ENCODE results near the gene BAIAP2L2. TPM values are rescaled to one million over a fixed set of nuclear protein-coding genes. Genes with fewer than 3 reads are reported as not detected.

The BAIAP2L2 gene
- total RNA-seq, 1 donor from 2014 or later, result 0.86 TPM

DNA sequence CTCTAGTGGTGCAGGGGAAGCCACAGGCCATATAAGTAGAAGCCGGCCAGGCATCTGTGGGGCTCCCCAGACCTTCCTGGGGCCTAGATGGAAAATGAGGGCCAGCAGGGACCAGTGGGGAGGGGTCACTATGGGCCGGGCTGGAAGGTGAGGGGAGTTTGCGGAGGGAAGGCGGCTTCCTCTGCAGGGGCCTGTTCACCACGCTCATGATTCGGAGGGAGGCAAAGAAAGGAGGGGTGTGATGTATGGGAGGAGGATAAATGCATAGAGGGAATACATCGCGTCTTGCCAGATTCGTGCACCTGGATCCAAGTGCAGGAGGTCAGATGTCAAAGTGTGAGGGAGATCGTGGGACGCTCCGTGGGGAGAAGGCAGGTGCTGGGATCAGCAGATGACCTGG is 33.4 kb downstream of the BAIAP2L2 start:
- no peak for DNase-seq (ENCODE audit: low spot score)
- no peak overlapping the region for H3K9ac ChIP-seq
- H3K27me3 ChIP-seq, result peaks cover 21% of the 10 kb centered on the region
- H3K4me1 ChIP-seq, result peaks cover 10% of the 10 kb centered on the region
- no peaks in the 10 kb centered on the region for H3K9me3 ChIP-seq (ENCODE audit: low read depth)
- no peak overlapping the region for H3K4me3 ChIP-seq
- H3F3A ChIP-seq (ENCODE audit: low read depth), result peaks cover 18% of the 10 kb centered on the region
- Mint-ChIP-seq H3K36me3 (no peaks in the 10 kb centered on the region), H3K4me3 (no peak overlapping the region), H3K27me3 (ENCODE audit: insufficient read depth, low read depth) (peaks cover 12% of the 10 kb centered on the region), H3K4me1 (peaks cover 17% of the 10 kb centered on the region), H3K27ac (peak overlapping the region; percentile 77), H3K9me3 (no peaks in the 10 kb centered on the region)
- no peak overlapping the region for H3K4me2 ChIP-seq
- no peaks in the 10 kb centered on the region for H4K20me1 ChIP-seq (ENCODE audit: low read depth)
- no peaks in the 10 kb centered on the region for H3K36me3 ChIP-seq
- no peak overlapping the region for H2AFZ ChIP-seq (replicated peaks)
- H3K27ac ChIP-seq, result no peak overlapping the region
- H3K79me2 ChIP-seq (ENCODE audit: low read depth), result no peaks in the 10 kb centered on the region
- TF ChIP-seq, protein P1, sequence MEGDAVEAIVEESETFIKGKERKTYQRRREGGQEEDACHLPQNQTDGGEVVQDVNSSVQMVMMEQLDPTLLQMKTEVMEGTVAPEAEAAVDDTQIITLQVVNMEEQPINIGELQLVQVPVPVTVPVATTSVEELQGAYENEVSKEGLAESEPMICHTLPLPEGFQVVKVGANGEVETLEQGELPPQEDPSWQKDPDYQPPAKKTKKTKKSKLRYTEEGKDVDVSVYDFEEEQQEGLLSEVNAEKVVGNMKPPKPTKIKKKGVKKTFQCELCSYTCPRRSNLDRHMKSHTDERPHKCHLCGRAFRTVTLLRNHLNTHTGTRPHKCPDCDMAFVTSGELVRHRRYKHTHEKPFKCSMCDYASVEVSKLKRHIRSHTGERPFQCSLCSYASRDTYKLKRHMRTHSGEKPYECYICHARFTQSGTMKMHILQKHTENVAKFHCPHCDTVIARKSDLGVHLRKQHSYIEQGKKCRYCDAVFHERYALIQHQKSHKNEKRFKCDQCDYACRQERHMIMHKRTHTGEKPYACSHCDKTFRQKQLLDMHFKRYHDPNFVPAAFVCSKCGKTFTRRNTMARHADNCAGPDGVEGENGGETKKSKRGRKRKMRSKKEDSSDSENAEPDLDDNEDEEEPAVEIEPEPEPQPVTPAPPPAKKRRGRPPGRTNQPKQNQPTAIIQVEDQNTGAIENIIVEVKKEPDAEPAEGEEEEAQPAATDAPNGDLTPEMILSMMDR (IDR thresholded peaks at IDR 0.05), result no peak
- TF ChIP-seq EZH2phosphoT487 (IDR thresholded peaks at IDR 0.05), result no peak
- no peak for TF ChIP-seq EZH2 (IDR thresholded peaks at IDR 0.05)

DNA sequence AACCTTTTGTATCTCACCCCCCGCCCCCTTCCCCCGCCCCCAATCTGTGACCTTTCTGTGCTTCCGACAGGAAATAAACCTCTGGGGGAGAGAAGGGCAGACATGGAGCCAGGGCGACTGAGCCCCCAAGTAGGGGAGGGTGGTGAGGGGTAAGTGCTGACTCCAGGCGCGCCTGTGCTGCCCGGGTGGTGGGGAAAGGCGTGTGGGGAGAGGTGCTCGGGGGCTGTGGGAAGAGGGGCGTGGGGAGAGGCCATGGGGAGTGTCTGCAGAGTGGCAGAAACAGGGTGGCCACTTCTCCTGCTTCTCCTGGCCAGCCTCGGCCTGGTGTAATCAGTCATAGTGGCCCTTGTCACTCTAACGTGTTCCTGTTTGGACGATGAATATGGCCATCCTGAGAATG is 34.5 kb downstream of the BAIAP2L2 start:
- Mint-ChIP-seq H3K9me3 (no peaks in the 10 kb centered on the region), H3K27ac (no peak overlapping the region), H3K36me3 (no peaks in the 10 kb centered on the region), H3K4me1 (peaks cover 19% of the 10 kb centered on the region), H3K27me3 (ENCODE audit: insufficient read depth, low read depth) (peaks cover 12% of the 10 kb centered on the region), H3K4me3 (no peak overlapping the region)
- H3K4me2 ChIP-seq, result no peak overlapping the region
- DNase-seq (ENCODE audit: low spot score), result no peak
- no peak overlapping the region for H2AFZ ChIP-seq (replicated peaks)
- no peak overlapping the region for H3K9ac ChIP-seq
- no peak overlapping the region for H3K27ac ChIP-seq
- no peaks in the 10 kb centered on the region for H3K36me3 ChIP-seq
- no peaks in the 10 kb centered on the region for H3K79me2 ChIP-seq (ENCODE audit: low read depth)
- H3K4me1 ChIP-seq, result peaks cover 4% of the 10 kb centered on the region
- TF ChIP-seq, protein P1 (IDR thresholded peaks at IDR 0.05), result no peak
- H3K27me3 ChIP-seq, result peaks cover 10% of the 10 kb centered on the region
- H3K9me3 ChIP-seq (ENCODE audit: low read depth), result no peaks in the 10 kb centered on the region
- peaks cover 12% of the 10 kb centered on the region for H3F3A ChIP-seq (ENCODE audit: low read depth)
- H3K4me3 ChIP-seq, result no peak overlapping the region
- no peaks in the 10 kb centered on the region for H4K20me1 ChIP-seq (ENCODE audit: low read depth)

DNA sequence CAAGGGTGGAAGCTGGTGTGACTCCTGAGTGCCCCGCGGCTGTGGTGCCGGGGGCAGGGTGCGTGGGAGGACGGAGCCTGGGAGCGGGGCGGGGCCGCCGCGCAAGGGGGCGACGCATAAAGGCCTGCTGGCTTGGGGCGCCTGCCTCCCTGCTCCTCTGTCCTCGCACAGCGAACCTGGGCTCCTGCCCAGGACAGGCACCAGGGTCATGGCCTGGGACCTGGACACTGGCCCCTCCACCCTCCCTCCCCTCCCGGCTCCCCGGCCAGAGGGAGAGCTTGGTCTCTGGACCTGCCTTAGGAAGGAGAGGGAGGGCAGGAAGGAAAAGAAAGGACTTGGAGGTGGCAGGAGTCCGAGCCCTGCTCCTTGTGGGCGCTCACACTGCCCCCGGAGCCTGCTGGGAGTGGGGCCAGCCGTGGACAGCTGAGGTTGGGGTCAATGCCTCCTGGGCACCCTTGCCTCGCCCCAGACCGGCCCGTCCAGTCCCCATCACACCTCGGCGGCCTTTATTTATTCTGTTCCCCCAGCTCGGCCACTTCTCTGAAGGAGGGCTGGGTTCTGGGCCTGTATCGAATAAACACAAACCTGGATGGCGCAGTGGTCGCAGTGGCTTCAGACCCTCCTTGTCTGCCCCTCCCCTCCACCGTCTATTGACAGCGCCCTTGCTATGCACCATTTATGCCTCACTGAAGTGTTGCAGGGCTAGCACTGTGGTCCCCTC is 35.2 kb downstream of the BAIAP2L2 start:
- no peak overlapping the region for H3K27ac ChIP-seq
- no peak overlapping the region for H2AFZ ChIP-seq (replicated peaks)
- no peak overlapping the region for H3K4me3 ChIP-seq
- H3K79me2 ChIP-seq (ENCODE audit: low read depth), result no peaks in the 10 kb centered on the region
- Mint-ChIP-seq H3K36me3 (no peaks in the 10 kb centered on the region), H3K4me3 (no peak overlapping the region), H3K9me3 (no peaks in the 10 kb centered on the region), H3K27me3 (ENCODE audit: insufficient read depth, low read depth) (peaks cover 12% of the 10 kb centered on the region), H3K4me1 (peaks cover 24% of the 10 kb centered on the region), H3K27ac (no peak overlapping the region)
- H3K9ac ChIP-seq, result no peak overlapping the region
- no peak for DNase-seq (ENCODE audit: low spot score)
- no peaks in the 10 kb centered on the region for H3K36me3 ChIP-seq
- TF ChIP-seq, protein P1 (IDR thresholded peaks at IDR 0.05), result no peak
- no peak for TF ChIP-seq EZH2 (IDR thresholded peaks at IDR 0.05)
- H3K4me1 ChIP-seq, result peaks cover 4% of the 10 kb centered on the region
- peaks cover 6% of the 10 kb centered on the region for H3F3A ChIP-seq (ENCODE audit: low read depth)
- H3K4me2 ChIP-seq, result no peak overlapping the region
- H3K27me3 ChIP-seq, result peaks cover 3% of the 10 kb centered on the region
- no peaks in the 10 kb centered on the region for H3K9me3 ChIP-seq (ENCODE audit: low read depth)
- no peaks in the 10 kb centered on the region for H4K20me1 ChIP-seq (ENCODE audit: low read depth)

Data from neural progenitor cell (in vitro differentiated cells).